SK-N-SH (cell line): ENCODE data around the gene CHID1. TPM values are rescaled to one million over a fixed set of nuclear protein-coding genes. Genes with fewer than 3 reads are reported as not detected.

Experiments used
- CTCF ChIA-PET: fragments of 300-600, 350-600 bp; formaldehyde crosslinking; extraction: SDS; loops from one replicate; lab custom pipeline; 2021; lab: Yijun Ruan, JAX
- POLR2A ChIA-PET: fragments of 350-600 bp; sonication (Branson Sonifier 250); formaldehyde crosslinking; extraction: SDS; loops from one replicate; lab custom pipeline; 2020; ENCODE audit warnings: antibody characterized with exemption, inconsistent platforms; lab: Yijun Ruan, JAX
- DNase-seq: peaks from one replicate; pipeline ENCODE4 v3.0.0; 2012
- H2AFZ ChIP-seq: fragments of 200-600 bp; sonication (generic); 2 replicates; pipeline ENCODE4 v1.8.1; 2016; ENCODE audit warnings: antibody characterized with exemption, mild to moderate bottlenecking, low read depth
- H3F3A ChIP-seq: fragments of 200-600 bp; sonication (generic); replicated peaks from 2 replicates; pipeline ENCODE3; 2016; ENCODE audit warnings: antibody characterized with exemption, mild to moderate bottlenecking; ENCODE audit not compliant: insufficient read depth
- H3K27ac ChIP-seq, 2 experiments: fragments of 200-500 bp in 1 of 2; fragments of 200-600 bp in 1 of 2; sonication (Bioruptor generic) in 1 of 2; sonication (generic), shearing (Covaris generic) in 1 of 2; 2 replicates each; pipeline versions ENCODE4 v1.5.1 to v1.6.1; 2014 to 2016; ENCODE audit warnings: low read depth in 2 of 2, inconsistent platforms in 1 of 2, low read length in 1 of 2, mild to moderate bottlenecking in 1 of 2, mixed read lengths in 1 of 2
- H3K27me3 ChIP-seq: fragments of 200-600 bp; sonication (generic), shearing (Covaris generic); 2 replicates; pipeline ENCODE4 v1.6.1; 2016; ENCODE audit warnings: mixed run types; ENCODE audit not compliant: insufficient read depth
- H3K36me3 ChIP-seq, 2 experiments: fragments of 200-500 bp in 1 of 2; fragments of 200-600 bp in 1 of 2; sonication (Bioruptor generic) in 1 of 2; sonication (generic) in 1 of 2; replicated peaks in 1 of 2; 2 replicates each; pipeline versions ENCODE3 to v1.5.1; 2014 to 2016; ENCODE audit warnings: low read length in 1 of 2, mild to moderate bottlenecking in 1 of 2; ENCODE audit not compliant: insufficient read depth in 2 of 2, control insufficient read depth in 1 of 2
- H3K4me1 ChIP-seq, 2 experiments: fragments of 200-500 bp in 1 of 2; fragments of 200-600 bp in 1 of 2; sonication (Bioruptor generic) in 1 of 2; sonication (generic), shearing (Covaris generic) in 1 of 2; 2 replicates each; pipeline versions ENCODE4 v1.5.1 to v1.6.1; 2014 to 2016; ENCODE audit warnings: low read depth in 1 of 2, low read length in 1 of 2, mixed run types in 1 of 2; ENCODE audit not compliant: insufficient read depth in 2 of 2, control insufficient read depth in 1 of 2
- H3K4me2 ChIP-seq: fragments of 200-600 bp; sonication (generic), shearing (Covaris generic); 2 replicates; pipeline ENCODE4 v1.6.1; 2017; ENCODE audit warnings: mixed run types
- H3K4me3 ChIP-seq, 2 experiments: fragments of 200-500 bp in 1 of 2; fragments of 200-600 bp in 1 of 2; sonication (Bioruptor generic) in 1 of 2; sonication (generic), shearing (Covaris generic) in 1 of 2; 2 replicates each; pipeline versions ENCODE4 v1.5.1 to v1.8.1; 2014 to 2016; ENCODE audit warnings: low read depth in 2 of 2, inconsistent platforms in 1 of 2, low read length in 1 of 2, mild to moderate bottlenecking in 1 of 2, mixed read lengths in 1 of 2, moderate library complexity in 1 of 2
- H3K79me2 ChIP-seq: fragments of 200-600 bp; sonication (generic); 2 replicates; pipeline ENCODE4 v1.8.1; 2017; ENCODE audit warnings: mild to moderate bottlenecking; ENCODE audit not compliant: insufficient read depth
- H3K9ac ChIP-seq: fragments of 200-600 bp; sonication (generic); 2 replicates; pipeline ENCODE4 v1.6.1; 2017; ENCODE audit warnings: mixed run types
- H3K9me2 ChIP-seq: fragments of 200-600 bp; sonication (generic); 2 replicates; pipeline ENCODE4 v1.6.1; 2017; ENCODE audit warnings: mixed run types
- H3K9me3 ChIP-seq: fragments of 200-600 bp; sonication (generic); 2 replicates; pipeline ENCODE4 v1.6.1; 2017; ENCODE audit warnings: mixed run types, mild to moderate bottlenecking, moderate library complexity
- H4K20me1 ChIP-seq: fragments of 200-600 bp; sonication (generic); 2 replicates; pipeline ENCODE4 v1.6.1; 2017; ENCODE audit warnings: mild to moderate bottlenecking, mixed run types; ENCODE audit not compliant: insufficient read depth
- CHD2 ChIP-seq: fragments of 150-350 bp; IDR thresholded peaks from 2 replicates; pipeline ENCODE4 v1.6.1; 2018; ENCODE audit warnings: low read length; ENCODE audit not compliant: partially characterized antibody
- ELF1 ChIP-seq: IDR thresholded peaks from 2 replicates; pipeline ENCODE4 v1.4.0; 2012
- EP300 ChIP-seq, 2 experiments: IDR thresholded peaks; 2 replicates each; pipeline versions ENCODE4 v1.4.0 to v1.6.1; 2012; ENCODE audit warnings: borderline replicate concordance in 1 of 2, low read depth in 1 of 2, low read length in 1 of 2
- EZH2phosphoT487 ChIP-seq: fragments of 200-600 bp; sonication (generic); IDR thresholded peaks from 2 replicates; pipeline ENCODE4 v1.6.1; 2017; ENCODE audit warnings: low read depth, mixed run types, mild to moderate bottlenecking, antibody characterized with exemption, moderate library complexity, borderline replicate concordance
- FOSL2 ChIP-seq: IDR thresholded peaks from 2 replicates; pipeline ENCODE4 v1.4.0; 2012; ENCODE audit warnings: low read depth, mild to moderate bottlenecking, moderate library complexity, borderline replicate concordance
- NFIC ChIP-seq: IDR thresholded peaks from 2 replicates; pipeline ENCODE4 v1.4.0; 2012; ENCODE audit warnings: borderline replicate concordance
- NRF1 ChIP-seq: IDR thresholded peaks from 2 replicates; pipeline ENCODE4 v1.6.1; 2012; ENCODE audit warnings: low read depth, mild to moderate bottlenecking, low read length
- POLR2AphosphoS5 ChIP-seq: IDR thresholded peaks from 2 replicates; pipeline ENCODE4 v1.6.1; 2012; ENCODE audit warnings: low read depth, low read length
- RCOR1 ChIP-seq: fragments of 150-350 bp; IDR thresholded peaks from 2 replicates; pipeline ENCODE4 v1.6.1; 2017; ENCODE audit warnings: antibody characterized with exemption, low read length
- RXRA ChIP-seq: IDR thresholded peaks from 2 replicates; pipeline ENCODE4 v1.4.0; 2012; ENCODE audit warnings: low read depth, mild to moderate bottlenecking, borderline replicate concordance
- SIN3A ChIP-seq: IDR thresholded peaks from 2 replicates; pipeline ENCODE4 v1.6.1; 2012; ENCODE audit warnings: low read depth, mild to moderate bottlenecking, low read length, moderate library complexity, borderline replicate concordance
- TAF1 ChIP-seq: IDR thresholded peaks from 2 replicates; pipeline ENCODE4 v1.6.1; 2012; ENCODE audit warnings: low read depth, mild to moderate bottlenecking, low read length, moderate library complexity, borderline replicate concordance
- TEAD4 ChIP-seq: IDR thresholded peaks from 2 replicates; pipeline ENCODE4 v1.4.0; 2012; ENCODE audit warnings: mild to moderate bottlenecking, borderline replicate concordance; ENCODE audit not compliant: insufficient read depth
- YY1 ChIP-seq: IDR thresholded peaks from 2 replicates; pipeline ENCODE4 v1.4.0; 2012; ENCODE audit warnings: low read depth, mild to moderate bottlenecking
- whole genome bisulfite sequencing: methylation state at CpG from one replicate; pipeline ENCODE4 v1.1.6; 2017; ENCODE audit warnings: low lambda C conversion rate; 5-methylcytosine and 5-hydroxymethylcytosine counted together
- polyA plus RNA-seq, 3 experiments: library from polyadenylated mRNA; depleted of rRNA; stranded (reverse); fragments of >200 nt; gene quantifications; 2 replicates each; pipeline ENCODE4 v1.2.3, GENCODE V29; 2012
- TF ChIP-seq, protein P1 (sequence below): IDR thresholded peaks from 2 replicates; pipeline ENCODE4 v1.4.0; 2012; ENCODE audit warnings: low read depth, borderline replicate concordance
- TF ChIP-seq, protein P2 (sequence below): IDR thresholded peaks from 2 replicates; pipeline ENCODE4 v1.4.0; 2012; ENCODE audit warnings: low read depth
- TF ChIP-seq, protein P3 (sequence below): IDR thresholded peaks from 2 replicates; pipeline ENCODE4 v1.6.1; 2012; ENCODE audit warnings: mild to moderate bottlenecking, low read depth, low read length, moderate library complexity

The CHID1 gene
- polyA plus RNA-seq, 1 of the 3 experiments (the other 2 are of a cell fraction): 231 TPM

DNA sequence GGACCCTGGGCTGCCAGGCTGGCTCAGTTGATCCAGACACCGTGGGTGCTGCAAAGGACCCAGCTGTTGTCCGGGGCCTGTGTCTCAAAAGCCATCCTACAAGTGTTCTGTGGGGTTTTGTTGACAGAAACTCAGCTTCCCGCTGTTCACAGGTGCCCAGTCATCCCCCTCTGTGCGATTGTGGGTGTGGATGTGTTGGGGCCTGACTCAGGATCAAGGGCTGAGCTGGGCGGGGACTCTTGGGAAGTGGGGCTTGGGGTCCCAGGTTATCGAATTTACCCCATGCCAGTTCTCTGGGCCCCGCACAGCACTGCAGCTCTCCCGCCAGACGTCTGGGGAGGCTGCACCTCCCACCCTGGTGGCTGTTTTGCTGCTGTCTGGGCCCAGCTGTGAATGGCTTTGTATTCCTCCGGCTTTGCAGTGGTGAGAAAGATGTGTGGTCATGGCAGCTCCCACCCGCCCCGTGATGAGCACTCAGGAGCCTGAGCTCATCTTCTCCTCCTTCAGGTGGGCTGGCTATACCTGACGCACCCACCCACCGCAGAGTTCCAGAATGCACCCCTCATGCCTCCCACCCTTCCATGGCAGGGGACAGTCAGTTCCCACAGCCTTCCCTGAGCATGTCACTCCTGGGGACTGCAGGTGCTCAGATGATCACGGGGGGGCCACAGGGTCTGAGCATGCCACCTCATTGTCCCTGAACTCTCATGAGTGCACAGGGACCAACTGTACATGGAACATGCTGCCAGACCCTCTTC lies 11.5 kb upstream of the CHID1 start:
- DNase-seq: no peak
- no peak overlapping the region for H3K4me2 ChIP-seq
- H3K9ac ChIP-seq: no peak overlapping the region
- peaks cover 0 to 16% of the 10 kb centered on the region in 2 experiments; a peak in 1 of 4 replicates for H3K4me1 ChIP-seq
- POLR2A ChIA-PET: no interaction called here
- H3K36me3 ChIP-seq: no peaks in the 10 kb centered on the region
- H2AFZ ChIP-seq: no peak overlapping the region
- WGBS: 67% methylated on average over 5 of the region's 15 CpGs
- CTCF ChIA-PET: interaction anchor here (0.5 to 2.3 kb wide), 4 partner anchors 11 to 129 kb away, joined by 3 to 11 read pairs (median 6); partner anchors contain the start of gene CHID1
- no peaks in the 10 kb centered on the region for H3K9me3 ChIP-seq
- no peaks in the 10 kb centered on the region for H3K9me2 ChIP-seq
- H3K4me3 ChIP-seq: no peak overlapping the region
- no peak overlapping the region for H3K27ac ChIP-seq
- no peak for TF ChIP-seq RXRA
- TF ChIP-seq CHD2: no peak
- no peak for TF ChIP-seq TEAD4
- no peak for TF ChIP-seq FOSL2
- TF ChIP-seq RCOR1: no peak
- TF ChIP-seq, protein P1, sequence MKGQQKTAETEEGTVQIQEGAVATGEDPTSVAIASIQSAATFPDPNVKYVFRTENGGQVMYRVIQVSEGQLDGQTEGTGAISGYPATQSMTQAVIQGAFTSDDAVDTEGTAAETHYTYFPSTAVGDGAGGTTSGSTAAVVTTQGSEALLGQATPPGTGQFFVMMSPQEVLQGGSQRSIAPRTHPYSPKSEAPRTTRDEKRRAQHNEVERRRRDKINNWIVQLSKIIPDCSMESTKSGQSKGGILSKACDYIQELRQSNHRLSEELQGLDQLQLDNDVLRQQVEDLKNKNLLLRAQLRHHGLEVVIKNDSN: no peak
- no peak for TF ChIP-seq EP300 (IDR thresholded peaks at IDR 0.05; ENCODE audit: borderline replicate concordance in 1 of 2, low read depth in 1 of 2, low read length in 1 of 2)
- no peak for TF ChIP-seq EZH2phosphoT487
- no peak for TF ChIP-seq POLR2AphosphoS5
- no peak for TF ChIP-seq YY1
- no peak for TF ChIP-seq SIN3A
- TF ChIP-seq ELF1: no peak
- no peak for TF ChIP-seq NFIC
- TF ChIP-seq, protein P2, sequence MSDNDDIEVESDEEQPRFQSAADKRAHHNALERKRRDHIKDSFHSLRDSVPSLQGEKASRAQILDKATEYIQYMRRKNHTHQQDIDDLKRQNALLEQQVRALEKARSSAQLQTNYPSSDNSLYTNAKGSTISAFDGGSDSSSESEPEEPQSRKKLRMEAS: no peak
- TF ChIP-seq NRF1: no peak
- no peak for TF ChIP-seq TAF1
- TF ChIP-seq, protein P3, sequence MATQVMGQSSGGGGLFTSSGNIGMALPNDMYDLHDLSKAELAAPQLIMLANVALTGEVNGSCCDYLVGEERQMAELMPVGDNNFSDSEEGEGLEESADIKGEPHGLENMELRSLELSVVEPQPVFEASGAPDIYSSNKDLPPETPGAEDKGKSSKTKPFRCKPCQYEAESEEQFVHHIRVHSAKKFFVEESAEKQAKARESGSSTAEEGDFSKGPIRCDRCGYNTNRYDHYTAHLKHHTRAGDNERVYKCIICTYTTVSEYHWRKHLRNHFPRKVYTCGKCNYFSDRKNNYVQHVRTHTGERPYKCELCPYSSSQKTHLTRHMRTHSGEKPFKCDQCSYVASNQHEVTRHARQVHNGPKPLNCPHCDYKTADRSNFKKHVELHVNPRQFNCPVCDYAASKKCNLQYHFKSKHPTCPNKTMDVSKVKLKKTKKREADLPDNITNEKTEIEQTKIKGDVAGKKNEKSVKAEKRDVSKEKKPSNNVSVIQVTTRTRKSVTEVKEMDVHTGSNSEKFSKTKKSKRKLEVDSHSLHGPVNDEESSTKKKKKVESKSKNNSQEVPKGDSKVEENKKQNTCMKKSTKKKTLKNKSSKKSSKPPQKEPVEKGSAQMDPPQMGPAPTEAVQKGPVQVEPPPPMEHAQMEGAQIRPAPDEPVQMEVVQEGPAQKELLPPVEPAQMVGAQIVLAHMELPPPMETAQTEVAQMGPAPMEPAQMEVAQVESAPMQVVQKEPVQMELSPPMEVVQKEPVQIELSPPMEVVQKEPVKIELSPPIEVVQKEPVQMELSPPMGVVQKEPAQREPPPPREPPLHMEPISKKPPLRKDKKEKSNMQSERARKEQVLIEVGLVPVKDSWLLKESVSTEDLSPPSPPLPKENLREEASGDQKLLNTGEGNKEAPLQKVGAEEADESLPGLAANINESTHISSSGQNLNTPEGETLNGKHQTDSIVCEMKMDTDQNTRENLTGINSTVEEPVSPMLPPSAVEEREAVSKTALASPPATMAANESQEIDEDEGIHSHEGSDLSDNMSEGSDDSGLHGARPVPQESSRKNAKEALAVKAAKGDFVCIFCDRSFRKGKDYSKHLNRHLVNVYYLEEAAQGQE: no peak
- TF ChIP-seq, all 33 proteins: peak for 0
- peaks cover 5% of the 10 kb centered on the region for H3F3A ChIP-seq
- H3K79me2 ChIP-seq: peaks cover 9% of the 10 kb centered on the region
- H3K27me3 ChIP-seq: no peaks in the 10 kb centered on the region
- peaks cover 4% of the 10 kb centered on the region; the same call in 1 of the 2 replicates for H4K20me1 ChIP-seq
